NCI-H1930 (cell line): ENCODE data around the gene TNIP3.

ENCODE experiments used
- DNase-seq, 2 experiments: peaks; one replicate each; lab custom pipeline; 2025; lab: John Stamatoyannopoulos, UW

Gene TNIP3

GRCh38 chr4:121138039-121138825 is 25.9 kb downstream of the TNIP3 start:
- no peak for DNase-seq

GRCh38 chr4:121130326-121130660 is 33.8 kb downstream of the TNIP3 start:
- no peak for DNase-seq

- no peak for DNase-seq
Measured at GRCh38 chr4:121129606-121130325, 34.4 kb downstream of the TNIP3 start.

- no peak for DNase-seq
Measured at GRCh38 chr4:121127100-121127499, 37.0 kb downstream of the TNIP3 start.

GRCh38 chr4:121126449-121127006 is 37.6 kb downstream of the TNIP3 start:
- DNase-seq, result no peak

- DNase-seq, result no peak
Measured at GRCh38 chr4:121125498-121125885, 38.6 kb downstream of the TNIP3 start.

GRCh38 chr4:121122661-121123060 is 41.5 kb downstream of the TNIP3 start:
- DNase-seq, result no peak

GRCh38 chr4:121119715-121120114 is 44.4 kb downstream of the TNIP3 start:
- DNase-seq, result no peak

- DNase-seq, result no peak
Measured at GRCh38 chr4:121118344-121118743, 45.8 kb downstream of the TNIP3 start.

- no peak for DNase-seq
Measured at GRCh38 chr4:121114756-121115155, 49.4 kb downstream of the TNIP3 start.

- DNase-seq, result no peak
Measured at GRCh38 chr4:121112530-121112929, 51.6 kb downstream of the TNIP3 start.

- DNase-seq, result no peak
Measured at GRCh38 chr4:121108557-121108956, 55.6 kb downstream of the TNIP3 start.

- no peak for DNase-seq
Measured at GRCh38 chr4:121107507-121107906, 56.6 kb downstream of the TNIP3 start.

- DNase-seq, result no peak
Measured at GRCh38 chr4:121100093-121100775, 63.9 kb downstream of the TNIP3 start.

GRCh38 chr4:121098266-121098665 is 65.9 kb downstream of the TNIP3 start:
- DNase-seq, result no peak

- DNase-seq, result no peak
Measured at GRCh38 chr4:121096629-121097028, 67.5 kb downstream of the TNIP3 start.

- no peak for DNase-seq
Measured at GRCh38 chr4:121096191-121096590, 67.9 kb downstream of the TNIP3 start.

- DNase-seq, result no peak
Measured at GRCh38 chr4:121094297-121094966, 69.7 kb downstream of the TNIP3 start.

- DNase-seq, result no peak
Measured at GRCh38 chr4:121093261-121093660, 70.9 kb downstream of the TNIP3 start.

GRCh38 chr4:121091941-121092340 is 72.2 kb downstream of the TNIP3 start:
- no peak for DNase-seq

GRCh38 chr4:121088867-121089266 is 75.3 kb downstream of the TNIP3 start:
- no peak for DNase-seq
